ENCODE data around the gene FLT3LG.
A peak's percentile ranks its signal among the peaks of the same experiment; 100 is the strongest.

Gene FLT3LG

DNA sequence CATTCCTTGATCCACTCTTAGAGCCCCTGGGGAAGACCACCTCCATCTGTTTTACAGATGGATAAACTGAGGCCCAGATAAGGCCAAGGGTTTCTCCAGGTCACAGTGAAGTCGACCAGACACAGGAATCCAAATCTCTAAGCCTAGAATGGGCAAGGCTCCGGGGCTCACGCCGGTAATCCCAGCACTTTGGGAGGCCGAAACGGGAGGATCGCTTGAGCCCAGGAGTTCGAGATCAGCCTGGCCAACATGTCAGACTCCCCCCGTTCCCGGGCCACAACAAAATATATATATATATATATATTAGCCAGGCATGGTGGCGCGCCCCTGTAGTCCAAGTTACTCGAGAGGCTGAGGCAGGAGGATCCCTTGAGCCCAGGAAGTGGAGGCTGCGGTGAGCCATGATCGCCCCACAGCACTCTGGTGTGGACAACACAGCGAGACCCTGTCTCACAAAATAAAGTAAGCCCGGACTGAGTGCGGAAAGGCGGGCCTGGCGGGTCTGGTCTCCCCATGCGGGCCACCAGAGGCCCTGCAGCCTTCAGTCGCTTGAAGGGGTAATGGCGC lies 12.8 kb downstream of the FLT3LG start:
- Histone ChIP-seq H3K4me3 (ENCODE audit: low read depth in 1 of 2, low read length in 1 of 2) (peak overlapping the region; percentile 84 to 86), H3K36me3 (peaks cover 26% of the 10 kb centered on the region), H3K27me3 (no peaks in the 10 kb centered on the region), H3K27ac (peak overlapping the region; percentile 83), H3K9me3 (no peaks in the 10 kb centered on the region), H3K4me1 (ENCODE audit: control insufficient read depth in 1 of 2, insufficient read depth in 1 of 2, low read depth in 1 of 2, low read length in 1 of 2) (peaks cover 21 to 24% of the 10 kb centered on the region in 2 experiments)
- TF ChIP-seq, protein P1, sequence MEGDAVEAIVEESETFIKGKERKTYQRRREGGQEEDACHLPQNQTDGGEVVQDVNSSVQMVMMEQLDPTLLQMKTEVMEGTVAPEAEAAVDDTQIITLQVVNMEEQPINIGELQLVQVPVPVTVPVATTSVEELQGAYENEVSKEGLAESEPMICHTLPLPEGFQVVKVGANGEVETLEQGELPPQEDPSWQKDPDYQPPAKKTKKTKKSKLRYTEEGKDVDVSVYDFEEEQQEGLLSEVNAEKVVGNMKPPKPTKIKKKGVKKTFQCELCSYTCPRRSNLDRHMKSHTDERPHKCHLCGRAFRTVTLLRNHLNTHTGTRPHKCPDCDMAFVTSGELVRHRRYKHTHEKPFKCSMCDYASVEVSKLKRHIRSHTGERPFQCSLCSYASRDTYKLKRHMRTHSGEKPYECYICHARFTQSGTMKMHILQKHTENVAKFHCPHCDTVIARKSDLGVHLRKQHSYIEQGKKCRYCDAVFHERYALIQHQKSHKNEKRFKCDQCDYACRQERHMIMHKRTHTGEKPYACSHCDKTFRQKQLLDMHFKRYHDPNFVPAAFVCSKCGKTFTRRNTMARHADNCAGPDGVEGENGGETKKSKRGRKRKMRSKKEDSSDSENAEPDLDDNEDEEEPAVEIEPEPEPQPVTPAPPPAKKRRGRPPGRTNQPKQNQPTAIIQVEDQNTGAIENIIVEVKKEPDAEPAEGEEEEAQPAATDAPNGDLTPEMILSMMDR (IDR thresholded peaks at IDR 0.05): no peak

- Histone ChIP-seq H3K9me3 (no peaks in the 10 kb centered on the region), H3K36me3 (peaks cover 32% of the 10 kb centered on the region), H3K27me3 (no peaks in the 10 kb centered on the region), H3K4me3 (ENCODE audit: low read depth in 1 of 2, low read length in 1 of 2) (peak within 1 kb of the TSS; percentile 84 to 86), H3K4me1 (ENCODE audit: control insufficient read depth in 1 of 2, insufficient read depth in 1 of 2, low read depth in 1 of 2, low read length in 1 of 2) (peaks cover 21 to 24% of the 10 kb centered on the region in 2 experiments), H3K27ac (peak within 1 kb of the TSS; percentile 83)
- TF ChIP-seq, protein P1 (IDR thresholded peaks at IDR 0.05): peak; percentile 40
Observed at GRCh38 chr19:49487277-49488045, 13.4 kb downstream of the FLT3LG start, which contains the start of gene RPL13A. Gene RPL13A, plus strand, starts transcription at chr19:49487608. Its CDS starts 22 bp downstream, at chr19:49487630.

DNA sequence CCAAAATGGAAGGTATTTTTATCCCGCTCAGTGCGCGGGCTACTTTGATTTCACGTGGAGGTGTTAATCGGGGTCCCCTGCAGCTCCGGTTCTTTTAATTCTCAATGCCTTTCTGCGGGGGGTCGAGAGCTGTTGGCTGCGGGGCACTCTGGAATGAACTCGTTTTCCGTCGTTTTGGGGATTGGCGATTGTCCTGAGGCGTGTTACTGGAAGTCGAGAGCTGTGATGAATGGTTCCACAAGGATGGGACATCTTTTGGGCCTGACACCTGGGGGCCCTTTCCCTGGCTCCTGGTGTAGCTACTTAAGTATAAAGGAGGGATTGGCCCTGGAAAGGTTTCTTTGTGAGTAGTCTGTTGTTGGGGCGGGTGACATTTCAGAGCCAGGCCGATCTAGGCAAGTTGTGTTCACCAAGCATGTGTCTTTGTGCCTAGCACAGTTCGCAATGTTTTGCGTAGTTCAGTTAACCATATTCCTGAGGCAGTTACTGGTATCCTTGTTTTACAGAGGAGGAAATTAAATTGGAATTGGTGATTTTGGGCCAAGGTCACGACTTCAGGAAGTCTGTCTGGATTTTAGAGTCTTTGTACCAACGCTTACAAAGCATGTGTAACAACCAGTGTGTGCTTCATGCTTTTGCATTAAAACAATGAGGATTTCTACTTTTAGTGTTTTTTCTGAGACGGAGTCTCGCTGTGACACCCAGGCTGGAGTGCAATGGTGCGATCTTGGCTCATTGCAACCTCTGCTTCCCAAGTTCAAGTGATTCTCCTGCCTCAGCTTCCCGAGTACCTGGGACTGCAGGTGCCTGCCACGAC lies 14.2 kb downstream of the FLT3LG start:
- Histone ChIP-seq H3K27me3 (no peaks in the 10 kb centered on the region), H3K9me3 (no peaks in the 10 kb centered on the region), H3K4me1 (ENCODE audit: control insufficient read depth in 1 of 2, insufficient read depth in 1 of 2, low read depth in 1 of 2, low read length in 1 of 2) (peaks cover 21 to 24% of the 10 kb centered on the region in 2 experiments), H3K36me3 (peaks cover 37% of the 10 kb centered on the region), H3K27ac (peak overlapping the region; percentile 83), H3K4me3 (ENCODE audit: low read depth in 1 of 2, low read length in 1 of 2) (peak overlapping the region; percentile 84 to 86)
- TF ChIP-seq, protein P1 (IDR thresholded peaks at IDR 0.05): no peak

DNA sequence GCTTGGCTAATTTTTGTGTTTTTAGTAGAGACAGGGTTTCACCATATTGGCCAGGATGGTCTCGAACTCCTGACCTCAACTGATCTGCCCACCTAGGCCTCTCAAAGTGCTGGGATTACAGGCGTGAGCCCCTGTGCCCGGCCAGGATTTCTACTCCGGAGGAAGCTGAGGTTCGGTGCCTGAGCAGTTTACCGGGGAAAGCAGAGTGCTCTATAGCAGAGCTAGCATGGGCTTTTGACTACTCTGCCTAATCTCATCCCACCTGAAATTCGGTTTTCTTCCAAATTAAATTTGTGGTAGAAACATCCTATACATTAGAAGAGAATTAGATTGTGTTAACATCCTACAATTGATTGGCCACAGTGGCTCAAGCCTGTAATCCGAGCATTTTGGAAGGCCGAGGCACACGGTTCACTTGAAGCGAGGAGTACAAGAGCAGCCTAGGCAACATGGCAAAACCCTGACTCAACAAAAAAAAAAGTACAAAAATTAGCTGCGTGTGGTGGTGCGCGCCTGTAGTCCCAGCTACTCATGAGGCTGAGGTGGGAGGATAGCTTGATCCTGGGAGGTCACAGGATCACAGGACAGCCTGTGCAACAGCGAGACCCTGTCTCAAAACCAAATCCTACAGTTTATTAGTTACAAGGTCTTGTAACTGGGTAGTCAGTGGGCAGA lies 15.0 kb downstream of the FLT3LG start:
- Histone ChIP-seq H3K27ac (peak overlapping the region; percentile 83), H3K4me3 (ENCODE audit: low read depth in 1 of 2, low read length in 1 of 2) (peak overlapping the region; percentile 84 to 86), H3K4me1 (ENCODE audit: control insufficient read depth in 1 of 2, insufficient read depth in 1 of 2, low read depth in 1 of 2, low read length in 1 of 2) (peaks cover 21 to 24% of the 10 kb centered on the region in 2 experiments), H3K9me3 (no peaks in the 10 kb centered on the region), H3K27me3 (no peaks in the 10 kb centered on the region), H3K36me3 (peaks cover 37% of the 10 kb centered on the region)
- TF ChIP-seq, protein P1 (IDR thresholded peaks at IDR 0.05): no peak

- no peak overlapping the region for H3K4me3 ChIP-seq (ENCODE audit: low read depth in 1 of 2, low read length in 1 of 2)
- H3K27me3 ChIP-seq: no peaks in the 10 kb centered on the region
- H3K4me1 ChIP-seq (ENCODE audit: control insufficient read depth in 1 of 2, insufficient read depth in 1 of 2, low read depth in 1 of 2, low read length in 1 of 2): peaks cover 21 to 24% of the 10 kb centered on the region in 2 experiments
- H3K27ac ChIP-seq: peak overlapping the region; percentile 83
- H3K9me3 ChIP-seq: no peaks in the 10 kb centered on the region
- H3K36me3 ChIP-seq: peaks cover 37% of the 10 kb centered on the region
- TF ChIP-seq, protein P1 (IDR thresholded peaks at IDR 0.05): no peak
Observed at GRCh38 chr19:49489601-49490167, 15.7 kb downstream of the FLT3LG start.
